HCT116 (cell line): ENCODE data around the gene MAP3K20. TPM values are rescaled to one million over a fixed set of nuclear protein-coding genes. Genes with fewer than 3 reads are reported as not detected.
A peak's percentile ranks its signal among the peaks of the same experiment; 100 is the strongest.

ENCODE experiments used
- ATAC-seq: fragments of 200-7000 bp; cut with Tn5 transposase; 2 replicates; pipeline ENCODE4 v1.9.1; 2020; ENCODE audit warnings: mild to moderate bottlenecking, moderate library complexity
- BruUV-seq: library from RNA; stranded (reverse); fragments of 400-500 nt; replicated peaks from 2 replicates; lab custom pipeline; 2021; lab: Mats Ljungman, UMichigan
- CTCF ChIA-PET: fragments of 300-600 bp; sonication (Branson Sonifier 250); formaldehyde crosslinking; loops from one replicate; lab custom pipeline; 2021; ENCODE audit warnings: antibody characterized with exemption; lab: Charles Lee
- POLR2A ChIA-PET: fragments of 300-600, 350-600 bp; sonication (Branson Sonifier 250); formaldehyde crosslinking; loops from one replicate; lab custom pipeline; 2021; ENCODE audit warnings: antibody characterized with exemption; lab: Charles Lee
- RAD21 ChIA-PET, 2 experiments: fragments of 300-600 bp; sonication (Branson Sonifier 250); formaldehyde crosslinking; loops; one replicate each; lab custom pipeline; 2023; ENCODE audit warnings: low total read pairs in 2 of 2; ENCODE audit not compliant: uncharacterized antibody in 2 of 2, unreplicated experiment in 2 of 2, low non-redundant PET in 1 of 2; lab: Charles Lee
- DNase-seq: peaks from one replicate; pipeline ENCODE4 v3.0.0-alpha.2; 2010; ENCODE audit warnings: low read depth, low spot score
- H2AFZ ChIP-seq: fragments of 200-600 bp; shearing (Covaris generic), sonication (generic); 2 replicates; pipeline ENCODE4 v1.6.1; 2017; ENCODE audit warnings: low read depth, mixed run types, mixed read lengths, antibody characterized with exemption, low read length; ENCODE audit not compliant: poor library complexity, severe bottlenecking
- H3K27ac ChIP-seq: 2 replicates; pipeline ENCODE4 v1.5.1; 2012; ENCODE audit warnings: low read depth, low read length
- H3K27me3 ChIP-seq: fragments of 200-600 bp; sonication (generic); 2 replicates; pipeline ENCODE4 v1.6.1; 2016; ENCODE audit warnings: mixed run types, low read length, mixed read lengths; ENCODE audit not compliant: insufficient read depth
- H3K36me3 ChIP-seq, 2 experiments: fragments of 200-500 bp in 1 of 2; fragments of 200-600 bp in 1 of 2; sonication (Bioruptor generic) in 1 of 2; sonication (generic) in 1 of 2; 2 replicates each; pipeline versions ENCODE4 v1.5.1 to v1.6.1; 2014 to 2016; ENCODE audit warnings: low read length in 2 of 2, inconsistent platforms in 1 of 2, mixed read lengths in 1 of 2, mixed run types in 1 of 2; ENCODE audit not compliant: insufficient read depth in 2 of 2, control insufficient read depth in 1 of 2
- H3K4me1 ChIP-seq, 2 experiments: fragments of 200-600 bp in 1 of 2; sonication (generic) in 1 of 2; 2 replicates each; pipeline versions ENCODE4 v1.5.1 to v1.6.1; 2012 to 2017; ENCODE audit warnings: low read length in 2 of 2, inconsistent platforms in 1 of 2, mild to moderate bottlenecking in 1 of 2, mixed read lengths in 1 of 2, mixed run types in 1 of 2, moderate library complexity in 1 of 2; ENCODE audit not compliant: insufficient read depth in 2 of 2, control insufficient read depth in 1 of 2
- H3K4me2 ChIP-seq: fragments of 200-600 bp; sonication (generic); 2 replicates; pipeline ENCODE4 v1.6.1; 2017; ENCODE audit warnings: mixed run types, low read length, mixed read lengths
- H3K4me3 ChIP-seq, 2 experiments: fragments of 200-600 bp in 1 of 2; sonication (generic) in 1 of 2; replicated peaks in 1 of 2; 2 replicates each; pipeline ENCODE4 v1.5.1; 2011 to 2016; ENCODE audit warnings: low read length in 2 of 2, control low read depth in 1 of 2, low read depth in 1 of 2, mild to moderate bottlenecking in 1 of 2, mixed read lengths in 1 of 2, mixed run types in 1 of 2
- H3K79me2 ChIP-seq: fragments of 200-600 bp; sonication (generic); 2 replicates; pipeline ENCODE4 v1.6.1; 2017; ENCODE audit warnings: mild to moderate bottlenecking, mixed run types, low read length, moderate library complexity, mixed read lengths; ENCODE audit not compliant: insufficient read depth
- H3K9ac ChIP-seq: fragments of 200-600 bp; sonication (generic); 2 replicates; pipeline ENCODE4 v1.6.1; 2016; ENCODE audit warnings: low read length, mixed read lengths
- H3K9me2 ChIP-seq: fragments of 200-600 bp; sonication (generic), shearing (Covaris generic); 2 replicates; pipeline ENCODE4 v1.6.1; 2017; ENCODE audit warnings: mixed run types, mild to moderate bottlenecking, moderate library complexity; ENCODE audit not compliant: insufficient read depth
- H3K9me3 ChIP-seq, 2 experiments: fragments of 200-500 bp in 1 of 2; fragments of 200-600 bp in 1 of 2; sonication (Bioruptor generic) in 1 of 2; sonication (generic) in 1 of 2; 2 replicates each; pipeline ENCODE4 v1.6.1; 2014 to 2017; ENCODE audit warnings: low read length in 2 of 2, mixed read lengths in 2 of 2, inconsistent platforms in 1 of 2, low read depth in 1 of 2, mild to moderate bottlenecking in 1 of 2, mixed run types in 1 of 2, moderate library complexity in 1 of 2; ENCODE audit not compliant: control insufficient read depth in 1 of 2, insufficient read depth in 1 of 2
- H4K20me1 ChIP-seq: fragments of 200-600 bp; sonication (generic), shearing (Covaris generic); 2 replicates; pipeline ENCODE4 v1.6.1; 2017; ENCODE audit warnings: mixed run types, mild to moderate bottlenecking, moderate library complexity; ENCODE audit not compliant: insufficient read depth
- ATF3 ChIP-seq: IDR thresholded peaks from 2 replicates; pipeline ENCODE4 v1.6.1; 2012
- CEBPB ChIP-seq: IDR thresholded peaks from 2 replicates; pipeline ENCODE4 v1.6.1; 2012; ENCODE audit warnings: low read depth
- SRF ChIP-seq: IDR thresholded peaks from 2 replicates; pipeline ENCODE4 v1.6.1; 2012; ENCODE audit warnings: low read depth
- intact Hi-C: fragments of 100-400 bp; cut with micrococcal nuclease; formaldehyde crosslinking; loops from 2 replicates; pipeline ENCODE4 v1.10.0; 2022
- total RNA-seq: library from RNA; stranded (reverse); gene quantifications from one replicate; pipeline ENCODE4 v1.2.1, GENCODE V29; 2021; ENCODE audit not compliant: unreplicated experiment
- TF ChIP-seq, protein P1 (sequence below): IDR thresholded peaks from 2 replicates; pipeline ENCODE4 v1.6.1; 2012

MAP3K20 gene
- total RNA-seq, 1 experiment from 2014 or later, result 40.0 TPM

DNA sequence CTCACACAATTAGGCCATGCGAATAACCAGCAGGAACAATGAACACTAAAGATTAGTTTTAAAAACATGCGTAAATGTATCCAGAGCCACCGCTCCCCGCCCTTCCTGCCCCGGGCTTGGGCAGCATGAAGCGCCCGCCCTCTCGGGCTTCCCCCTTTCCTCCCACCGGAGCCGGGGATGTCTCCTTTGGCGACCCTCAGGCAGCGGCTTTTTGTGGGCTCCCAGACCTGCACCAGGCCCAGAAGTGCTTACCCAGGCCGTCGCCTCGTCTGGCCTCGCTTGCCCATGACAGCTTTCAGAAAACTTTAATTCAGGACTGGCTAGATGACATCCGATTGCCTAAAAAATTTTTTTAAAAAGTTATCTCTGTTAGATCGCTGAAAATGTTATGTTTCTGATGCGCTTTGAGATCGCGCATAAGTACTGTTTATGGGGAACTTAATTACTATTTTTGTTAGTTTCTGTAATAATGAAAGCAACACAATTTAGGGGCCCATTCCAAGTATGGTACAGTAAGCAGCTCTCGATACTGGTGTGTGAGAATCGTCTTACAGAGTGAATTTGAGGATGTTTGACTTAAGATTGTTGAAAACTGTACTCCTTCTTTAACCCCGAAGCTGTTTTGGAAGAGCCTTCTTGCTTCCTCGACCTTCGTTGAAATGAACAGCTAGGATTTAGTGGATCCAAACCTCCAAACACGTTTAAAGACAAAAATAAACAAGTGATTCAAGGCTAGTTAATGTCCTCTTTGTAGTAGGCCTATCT lies 1.1 kb downstream of the MAP3K20 start:
- TF ChIP-seq CEBPB, result no peak
- TF ChIP-seq, protein P1, sequence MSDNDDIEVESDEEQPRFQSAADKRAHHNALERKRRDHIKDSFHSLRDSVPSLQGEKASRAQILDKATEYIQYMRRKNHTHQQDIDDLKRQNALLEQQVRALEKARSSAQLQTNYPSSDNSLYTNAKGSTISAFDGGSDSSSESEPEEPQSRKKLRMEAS, result no peak
- TF ChIP-seq SRF, result no peak
- TF ChIP-seq ATF3, result no peak
- TSS peak; percentile 50 for BruUV-seq
- Histone ChIP-seq H3K27me3 (no peaks in the 10 kb centered on the region), H2AFZ (no peak overlapping the region), H3K27ac (peak overlapping the region; percentile 79), H3K4me2 (peak overlapping the region; percentile 96), H3K36me3 (no peaks in the 10 kb centered on the region), H3K4me3 (peak overlapping the region; percentile 68 to 77), H4K20me1 (no peaks in the 10 kb centered on the region), H3K9me2 (no peaks in the 10 kb centered on the region), H3K4me1 (peaks cover 14 to 29% of the 10 kb centered on the region in 2 experiments), H3K79me2 (peaks cover 55% of the 10 kb centered on the region), H3K9ac (peak overlapping the region; percentile 83), H3K9me3 (no peaks in the 10 kb centered on the region)
- DNase-seq (no peak), ATAC-seq (peak; percentile 40)
- RAD21 ChIA-PET, result no interaction called here
- intact Hi-C loops, result no loop called here
- POLR2A ChIA-PET, result no interaction called here
- CTCF ChIA-PET, result no interaction called here

GRCh38 chr2:173077506-173078177 lies 2.0 kb downstream of the MAP3K20 start:
- Histone ChIP-seq H3K36me3 (no peaks in the 10 kb centered on the region), H3K9me3 (no peaks in the 10 kb centered on the region), H3K9ac (peak overlapping the region; percentile 83; the same call in 1 of the 2 replicates), H3K79me2 (peaks cover 63% of the 10 kb centered on the region), H4K20me1 (no peaks in the 10 kb centered on the region), H3K27me3 (no peaks in the 10 kb centered on the region), H3K4me1 (peaks cover 14 to 29% of the 10 kb centered on the region in 2 experiments)
- no peak for ATAC-seq
- no TSS peak for BruUV-seq
- POLR2A ChIA-PET, result no interaction called here
- peak; percentile 85 for TF ChIP-seq SRF
- no peak for TF ChIP-seq CEBPB
- TF ChIP-seq, all 23 proteins: peak for 1
- Histone ChIP-seq H3K4me2 (peak overlapping the region; percentile 96), H3K9me2 (no peaks in the 10 kb centered on the region), H2AFZ (no peak overlapping the region), H3K4me3 (peak overlapping the region in 1 of 2 experiments; percentile 77; a peak in 1 of 4 replicates), H3K27ac (no peak overlapping the region)
- DNase-seq, result no peak
- RAD21 ChIA-PET, result no interaction called here
- intact Hi-C loops, result no loop called here
- CTCF ChIA-PET, result interaction anchor here (1.5 kb wide), 1 partner anchor 50 kb away, joined by 3 read pairs; no protein-coding TSS in a partner anchor
